DND-41 (cell line): ENCODE results near the gene CCNY.

Experiments used
- ATAC-seq: fragments of 200-7000 bp; cut with Tn5 transposase; 3 replicates; pipeline ENCODE4 v1.9.1; 2021; ENCODE audit warnings: low read depth; ENCODE audit not compliant: insufficient read depth
- DNase-seq: peaks from one replicate; pipeline ENCODE4 v3.0.0-alpha.2; 2020
- H2AFZ ChIP-seq: 2 replicates; pipeline ENCODE4 v1.6.0; 2012; ENCODE audit warnings: low read depth, low read length
- H3K27ac ChIP-seq: 2 replicates; pipeline ENCODE4 v1.5.1; 2012; ENCODE audit warnings: low read length, inconsistent platforms
- H3K27me3 ChIP-seq: fragments of 200-600 bp; sonication (generic); 2 replicates; pipeline ENCODE4 v1.6.0; 2012; ENCODE audit warnings: low read length, mild to moderate bottlenecking, inconsistent platforms; ENCODE audit not compliant: insufficient read depth, poor library complexity
- H3K36me3 ChIP-seq: 2 replicates; pipeline ENCODE4 v1.5.1; 2012; ENCODE audit warnings: low read length, inconsistent platforms; ENCODE audit not compliant: insufficient read depth
- H3K4me1 ChIP-seq: 2 replicates; pipeline ENCODE4 v1.5.1; 2012; ENCODE audit warnings: mild to moderate bottlenecking, low read length; ENCODE audit not compliant: insufficient read depth
- H3K4me2 ChIP-seq: 2 replicates; pipeline ENCODE4 v1.6.0; 2012; ENCODE audit warnings: mild to moderate bottlenecking, moderate library complexity, low read length, inconsistent platforms; ENCODE audit not compliant: insufficient read depth
- H3K4me3 ChIP-seq, 2 experiments: fragments of 200-600 bp in 1 of 2; shearing (Covaris generic) in 1 of 2; 2 replicates each; pipeline ENCODE4 v1.5.1; 2012 to 2016; ENCODE audit warnings: inconsistent platforms in 2 of 2, low read length in 2 of 2, mild to moderate bottlenecking in 2 of 2, low read depth in 1 of 2, moderate library complexity in 1 of 2
- H3K79me2 ChIP-seq: 2 replicates; pipeline ENCODE4 v1.6.0; 2012; ENCODE audit warnings: low read length, inconsistent platforms; ENCODE audit not compliant: insufficient read depth
- H3K9ac ChIP-seq: 2 replicates; pipeline ENCODE4 v1.6.0; 2012; ENCODE audit warnings: low read depth, mild to moderate bottlenecking, inconsistent platforms, low read length, moderate library complexity
- H3K9me3 ChIP-seq: 2 replicates; pipeline ENCODE4 v1.5.1; 2012; ENCODE audit warnings: low read length, moderate library complexity, mild to moderate bottlenecking, inconsistent platforms; ENCODE audit not compliant: insufficient read depth, severe bottlenecking
- H4K20me1 ChIP-seq: 2 replicates; pipeline ENCODE4 v1.6.0; 2012; ENCODE audit warnings: low read length; ENCODE audit not compliant: insufficient read depth
- EZH2 ChIP-seq: IDR thresholded peaks from 3 replicates; pipeline ENCODE4 v1.6.1; 2012; ENCODE audit warnings: borderline replicate concordance, low read depth, mild to moderate bottlenecking, moderate library complexity, low read length, inconsistent platforms; ENCODE audit not compliant: severe bottlenecking
- TF ChIP-seq, protein P1 (sequence below): IDR thresholded peaks from 2 replicates; pipeline ENCODE4 v1.5.1; 2012; ENCODE audit warnings: borderline replicate concordance, low read length, moderate library complexity, mild to moderate bottlenecking; ENCODE audit not compliant: poor library complexity, severe bottlenecking; ENCODE audit errors: extremely low read depth

The CCNY gene

DNA sequence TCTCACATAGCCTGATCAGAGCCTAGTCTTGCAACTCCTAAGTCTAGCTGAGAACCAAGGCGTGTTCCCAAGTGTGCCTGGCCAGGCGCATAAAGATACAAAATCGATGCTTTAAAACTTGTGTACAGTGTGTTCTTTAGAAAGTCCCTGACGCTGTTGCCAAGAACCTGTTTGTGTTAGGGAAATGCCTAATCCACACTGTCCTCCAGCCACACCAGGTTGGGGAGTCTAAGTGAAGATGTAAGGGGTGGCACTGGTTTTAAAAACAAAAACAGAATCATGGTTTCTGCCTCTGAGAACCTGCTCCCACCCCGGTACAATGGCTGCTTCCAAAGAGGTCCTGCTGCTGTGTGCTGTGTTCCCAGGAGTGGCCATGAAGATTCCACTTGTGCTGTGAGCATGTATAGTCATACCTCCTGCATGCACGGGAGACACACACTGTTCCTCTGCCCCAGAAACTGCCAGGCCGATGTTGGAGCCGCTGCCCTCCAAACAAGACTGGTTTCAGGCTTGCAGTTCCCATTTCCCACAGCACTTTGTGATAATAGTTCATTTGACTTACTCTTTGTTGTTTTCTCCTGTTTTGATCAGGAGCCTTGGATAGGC is 88.5 kb downstream of the CCNY start:
- peaks cover 92% of the 10 kb centered on the region for H3K79me2 ChIP-seq
- no peak overlapping the region for H2AFZ ChIP-seq
- no peaks in the 10 kb centered on the region for H3K9me3 ChIP-seq
- no peak overlapping the region for H3K9ac ChIP-seq
- no peaks in the 10 kb centered on the region for H3K4me1 ChIP-seq
- no peaks in the 10 kb centered on the region for H3K27me3 ChIP-seq
- H4K20me1 ChIP-seq = peaks cover 49% of the 10 kb centered on the region
- no peak for DNase-seq
- ATAC-seq = no peak
- no peak overlapping the region for H3K4me3 ChIP-seq
- H3K4me2 ChIP-seq = no peak overlapping the region
- no peaks in the 10 kb centered on the region for H3K36me3 ChIP-seq
- H3K27ac ChIP-seq = no peak overlapping the region
- TF ChIP-seq, protein P1, sequence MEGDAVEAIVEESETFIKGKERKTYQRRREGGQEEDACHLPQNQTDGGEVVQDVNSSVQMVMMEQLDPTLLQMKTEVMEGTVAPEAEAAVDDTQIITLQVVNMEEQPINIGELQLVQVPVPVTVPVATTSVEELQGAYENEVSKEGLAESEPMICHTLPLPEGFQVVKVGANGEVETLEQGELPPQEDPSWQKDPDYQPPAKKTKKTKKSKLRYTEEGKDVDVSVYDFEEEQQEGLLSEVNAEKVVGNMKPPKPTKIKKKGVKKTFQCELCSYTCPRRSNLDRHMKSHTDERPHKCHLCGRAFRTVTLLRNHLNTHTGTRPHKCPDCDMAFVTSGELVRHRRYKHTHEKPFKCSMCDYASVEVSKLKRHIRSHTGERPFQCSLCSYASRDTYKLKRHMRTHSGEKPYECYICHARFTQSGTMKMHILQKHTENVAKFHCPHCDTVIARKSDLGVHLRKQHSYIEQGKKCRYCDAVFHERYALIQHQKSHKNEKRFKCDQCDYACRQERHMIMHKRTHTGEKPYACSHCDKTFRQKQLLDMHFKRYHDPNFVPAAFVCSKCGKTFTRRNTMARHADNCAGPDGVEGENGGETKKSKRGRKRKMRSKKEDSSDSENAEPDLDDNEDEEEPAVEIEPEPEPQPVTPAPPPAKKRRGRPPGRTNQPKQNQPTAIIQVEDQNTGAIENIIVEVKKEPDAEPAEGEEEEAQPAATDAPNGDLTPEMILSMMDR = no peak
- TF ChIP-seq EZH2 = no peak

DNA sequence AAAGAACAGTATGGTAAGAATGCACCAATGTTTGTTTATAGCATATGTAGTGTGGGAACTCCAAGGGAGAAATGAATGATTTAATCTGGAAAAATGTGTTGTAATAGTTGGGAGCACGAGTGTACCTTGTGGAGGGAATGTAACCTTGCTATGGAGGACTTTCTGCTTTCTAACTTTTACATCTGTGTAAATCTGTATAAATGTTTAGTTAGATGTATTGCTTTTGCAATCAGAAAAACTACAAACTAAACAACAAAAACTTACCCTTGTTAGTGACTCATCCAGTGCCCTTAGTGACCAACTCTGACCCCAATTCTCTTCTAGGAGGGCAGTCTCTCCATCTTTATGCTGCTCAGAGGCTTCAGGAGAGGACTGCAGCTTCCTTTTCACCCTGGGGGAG is 89.3 kb downstream of the CCNY start:
- no peaks in the 10 kb centered on the region for H3K27me3 ChIP-seq
- no peaks in the 10 kb centered on the region for H3K9me3 ChIP-seq
- H3K27ac ChIP-seq = no peak overlapping the region
- no peaks in the 10 kb centered on the region for H3K4me1 ChIP-seq
- ATAC-seq = no peak
- no peak overlapping the region for H3K4me3 ChIP-seq
- H2AFZ ChIP-seq = no peak overlapping the region
- H4K20me1 ChIP-seq = peaks cover 42% of the 10 kb centered on the region
- H3K9ac ChIP-seq = no peak overlapping the region
- H3K4me2 ChIP-seq = no peak overlapping the region
- TF ChIP-seq, protein P1 = no peak
- no peak for TF ChIP-seq EZH2
- H3K36me3 ChIP-seq = no peaks in the 10 kb centered on the region
- DNase-seq = no peak
- H3K79me2 ChIP-seq = peaks cover 85% of the 10 kb centered on the region

DNA sequence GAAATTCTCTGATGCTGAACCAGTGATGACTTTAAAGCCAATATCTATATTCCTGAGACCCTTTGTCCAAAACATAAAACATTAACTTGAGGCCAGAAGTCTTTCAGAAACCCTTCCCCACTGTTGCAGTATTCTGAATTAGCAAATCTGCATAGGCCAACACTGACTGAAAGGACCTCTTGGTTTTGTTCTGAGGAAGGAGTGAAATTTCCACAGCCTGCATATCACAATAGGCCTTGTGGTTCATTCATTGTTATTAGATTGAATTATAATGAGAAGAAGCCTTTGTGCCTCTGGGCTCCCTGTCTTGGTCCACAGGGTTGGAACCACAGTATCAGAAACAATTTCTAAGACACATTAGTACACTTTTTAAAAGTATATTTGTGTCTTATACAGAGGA is 90.3 kb downstream of the CCNY start:
- no peaks in the 10 kb centered on the region for H3K4me1 ChIP-seq
- H3K79me2 ChIP-seq = peaks cover 79% of the 10 kb centered on the region

More for the DNA sequence above, 90.3 kb downstream of the CCNY start:
- no peaks in the 10 kb centered on the region for H3K36me3 ChIP-seq
- no peak for DNase-seq
- no peak overlapping the region for H2AFZ ChIP-seq
- no peak overlapping the region for H3K4me2 ChIP-seq
- H3K27me3 ChIP-seq = no peaks in the 10 kb centered on the region
- H3K9me3 ChIP-seq = no peaks in the 10 kb centered on the region
- no peak for ATAC-seq
- H3K9ac ChIP-seq = no peak overlapping the region
- no peak overlapping the region for H3K4me3 ChIP-seq
- TF ChIP-seq EZH2 = no peak
- TF ChIP-seq, protein P1 = no peak
- peaks cover 37% of the 10 kb centered on the region for H4K20me1 ChIP-seq
- no peak overlapping the region for H3K27ac ChIP-seq
